PC-9 (cell line): ENCODE data around the gene MVB12B.

ENCODE experiments used
- CTCF ChIP-seq: fragments of 200-600 bp; sonication (generic); conservative IDR thresholded peaks from 2 replicates; pipeline ENCODE4 v1.6.1; 2017; ENCODE audit warnings: mixed run types, antibody characterized with exemption, mild to moderate bottlenecking, moderate library complexity
- EZH2 ChIP-seq: fragments of 200-600 bp; sonication (generic); IDR thresholded peaks from 2 replicates; pipeline ENCODE4 v1.8.0; 2017; ENCODE audit warnings: antibody characterized with exemption, low read depth

- no peak for TF ChIP-seq CTCF
- TF ChIP-seq EZH2: no peak
Measured at GRCh38 chr9:126381195-126381594, 54.6 kb downstream of the MVB12B start.
